Osteocyte (in vitro differentiated cells): Measurements from ENCODE around the gene LDLR. TPM values are rescaled to one million over a fixed set of nuclear protein-coding genes. Genes with fewer than 3 reads are reported as not detected.
"Not testable (repeated sequence)": the region's sequence is repeated elsewhere in the genome, so short reads cannot be mapped to it uniquely, and the experiment has no call there.

Source experiments
- DNase-seq: peaks from one replicate; pipeline ENCODE4 v3.0.0; 2021; ENCODE audit warnings: mixed read lengths; ENCODE audit not compliant: unreplicated experiment; ENCODE audit errors: extremely low spot score
- H3K27ac Mint-ChIP-seq: one replicate; pipeline ENCODE4 v1.8.0; 2021; ENCODE audit warnings: mild to moderate bottlenecking, mixed read lengths; ENCODE audit not compliant: unreplicated experiment
- H3K27me3 Mint-ChIP-seq: one replicate; pipeline ENCODE4 v1.8.0; 2021; ENCODE audit warnings: mixed read lengths; ENCODE audit not compliant: unreplicated experiment
- H3K36me3 Mint-ChIP-seq: one replicate; pipeline ENCODE4 v1.8.0; 2021; ENCODE audit warnings: mixed read lengths; ENCODE audit not compliant: unreplicated experiment
- H3K4me1 Mint-ChIP-seq: one replicate; pipeline ENCODE4 v1.8.0; 2021; ENCODE audit warnings: mixed read lengths; ENCODE audit not compliant: unreplicated experiment
- H3K4me3 Mint-ChIP-seq: one replicate; pipeline ENCODE4 v1.8.0; 2021; ENCODE audit warnings: mild to moderate bottlenecking, moderate library complexity, mixed read lengths; ENCODE audit not compliant: unreplicated experiment
- H3K9me3 Mint-ChIP-seq: one replicate; pipeline ENCODE4 v1.8.0; 2021; ENCODE audit warnings: mixed read lengths; ENCODE audit not compliant: unreplicated experiment
- CTCF ChIP-seq: fragments of 200-600 bp; sonication (generic); IDR thresholded peaks from 2 replicates; pipeline ENCODE4 v1.5.0; 2021; ENCODE audit warnings: antibody characterized with exemption, mild to moderate bottlenecking, moderate library complexity
- total RNA-seq: library from RNA; stranded (reverse); gene quantifications from 2 replicates; pipeline ENCODE4 v1.2.1, GENCODE V29; 2021

Gene LDLR
- total RNA-seq, 1 donor from 2014 or later: 96.9 TPM

DNA sequence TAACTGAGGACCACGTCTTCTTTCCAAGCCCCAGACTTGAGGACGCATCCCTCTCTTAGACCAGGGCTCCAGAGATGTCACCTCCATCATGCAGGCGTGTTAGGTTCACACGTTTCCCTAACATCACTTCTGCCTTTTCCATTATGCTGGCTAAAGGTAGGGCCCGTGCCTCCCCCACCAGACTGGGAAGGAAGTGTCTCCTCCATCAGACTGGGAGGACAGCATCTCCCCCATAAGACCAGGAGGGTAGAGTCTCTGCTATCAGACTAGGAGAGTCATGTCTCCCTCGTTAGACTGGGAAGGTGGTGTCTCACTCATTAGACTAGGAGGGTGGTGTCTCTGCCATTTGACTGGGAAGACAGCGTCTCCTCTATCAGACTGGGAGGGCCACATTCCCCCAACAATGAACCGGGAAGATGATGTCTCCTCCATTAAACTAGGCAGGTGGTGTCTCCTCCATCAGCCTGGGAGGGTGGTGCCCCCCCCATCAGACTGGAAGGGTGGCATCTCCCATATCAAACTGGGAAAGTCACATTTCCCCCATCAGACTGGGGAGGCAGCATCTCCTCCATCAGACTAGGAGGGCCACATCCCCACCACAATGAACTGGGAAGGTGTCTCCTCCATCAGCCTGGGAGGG, 84.4 kb downstream of the LDLR start:
- no peak overlapping the region for H3K27ac Mint-ChIP-seq
- H3K4me1 Mint-ChIP-seq: peaks cover 10% of the 10 kb centered on the region
- DNase-seq: no peak
- H3K9me3 Mint-ChIP-seq: no peaks in the 10 kb centered on the region
- peaks cover 48% of the 10 kb centered on the region for H3K36me3 Mint-ChIP-seq
- H3K27me3 Mint-ChIP-seq: no peaks in the 10 kb centered on the region
- TF ChIP-seq CTCF: no peak
- H3K4me3 Mint-ChIP-seq: no peak overlapping the region

DNA sequence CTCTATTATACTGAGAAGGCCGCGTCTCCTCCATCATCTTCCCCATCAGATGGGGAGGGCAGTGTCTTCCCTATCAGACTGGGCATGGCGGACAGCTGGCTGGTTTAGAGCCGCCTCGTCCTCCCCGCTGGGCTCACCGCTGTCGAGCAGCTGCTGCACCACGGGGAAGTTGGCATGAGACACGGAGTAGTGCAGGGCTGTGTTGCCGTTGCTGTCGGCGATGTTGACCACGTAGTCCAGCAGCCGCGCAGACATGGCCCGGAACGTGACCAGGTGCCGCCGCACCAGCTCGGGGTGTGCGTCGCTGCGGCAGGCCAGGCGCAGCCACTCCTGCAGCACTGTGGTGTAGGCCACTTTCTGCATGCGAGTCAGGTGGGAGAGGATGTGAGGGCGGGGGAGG, 85.1 kb downstream of the LDLR start:
- Mint-ChIP-seq H3K27me3 (no peaks in the 10 kb centered on the region), H3K9me3 (no peaks in the 10 kb centered on the region), H3K4me3 (no peak overlapping the region), H3K36me3 (peaks cover 45% of the 10 kb centered on the region), H3K4me1 (peaks cover 5% of the 10 kb centered on the region), H3K27ac (no peak overlapping the region)
- no peak for TF ChIP-seq CTCF
- DNase-seq: no peak

- no peak overlapping the region for H3K27ac Mint-ChIP-seq
- peaks cover 12% of the 10 kb centered on the region for H3K4me1 Mint-ChIP-seq
- H3K9me3 Mint-ChIP-seq: no peaks in the 10 kb centered on the region
- TF ChIP-seq CTCF: no peak
- DNase-seq: no peak
- H3K27me3 Mint-ChIP-seq: no peaks in the 10 kb centered on the region
- peaks cover 42% of the 10 kb centered on the region for H3K36me3 Mint-ChIP-seq
- no peak overlapping the region for H3K4me3 Mint-ChIP-seq
These were observed 86.7 kb downstream of the LDLR start for GRCh38 chr19:11175920-11176319.

- Mint-ChIP-seq H3K4me1 (peaks cover 17% of the 10 kb centered on the region), H3K27me3 (no peaks in the 10 kb centered on the region), H3K36me3 (peaks cover 46% of the 10 kb centered on the region), H3K27ac (no peak overlapping the region), H3K9me3 (no peaks in the 10 kb centered on the region), H3K4me3 (no peak overlapping the region)
- no peak for DNase-seq
- no peak for TF ChIP-seq CTCF
These were observed 87.4 kb downstream of the LDLR start for GRCh38 chr19:11176466-11177193.

DNA sequence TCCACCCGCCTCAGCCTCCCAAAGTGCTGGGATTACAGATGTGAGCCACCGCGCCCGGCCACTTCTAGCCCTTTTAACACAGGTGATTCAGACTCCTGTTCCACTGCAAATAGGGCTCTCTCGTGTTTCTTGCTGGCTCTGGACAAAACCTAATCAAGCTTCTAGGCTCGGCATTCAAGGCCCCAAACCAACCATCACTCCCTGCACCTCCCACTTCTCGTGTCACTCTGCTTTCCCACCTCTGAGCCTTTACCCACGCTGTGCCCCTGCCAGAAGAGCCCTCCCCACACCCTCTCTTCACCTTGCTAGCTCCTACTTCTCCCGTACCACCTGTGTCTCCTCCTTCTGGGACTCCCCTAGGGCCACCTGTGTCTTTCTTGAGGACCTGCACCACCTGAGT, 88.3 kb downstream of the LDLR start:
- no peak for DNase-seq
- peaks cover 17% of the 10 kb centered on the region for H3K4me1 Mint-ChIP-seq
- H3K4me3 Mint-ChIP-seq: no peak overlapping the region
- H3K27me3 Mint-ChIP-seq: no peaks in the 10 kb centered on the region
- no peaks in the 10 kb centered on the region for H3K9me3 Mint-ChIP-seq
- H3K27ac Mint-ChIP-seq: no peak overlapping the region
- no peak for TF ChIP-seq CTCF
- H3K36me3 Mint-ChIP-seq: peaks cover 44% of the 10 kb centered on the region

DNA sequence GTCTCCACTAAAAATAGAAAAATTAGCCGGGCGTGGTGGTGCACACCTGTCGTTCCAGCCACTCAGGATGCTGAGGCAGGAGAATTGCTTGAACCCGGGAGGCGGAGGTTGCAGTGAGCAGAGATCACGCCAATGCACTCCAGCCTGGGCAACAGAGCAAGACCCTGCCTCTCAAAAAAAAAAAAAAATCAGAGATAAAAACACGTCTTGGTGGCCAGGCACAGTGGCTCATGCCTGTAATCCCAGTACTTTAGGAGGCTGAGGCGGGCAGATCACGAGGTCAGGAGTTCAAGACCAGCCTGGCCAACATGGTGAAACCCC, 89.8 kb downstream of the LDLR start:
- not testable (repeated sequence) for H3K9me3 Mint-ChIP-seq, H3K27me3 Mint-ChIP-seq, DNase-seq, H3K4me3 Mint-ChIP-seq
- peak overlapping the region; percentile 34 for H3K27ac Mint-ChIP-seq
- peaks cover 41% of the 10 kb centered on the region for H3K36me3 Mint-ChIP-seq
- H3K4me1 Mint-ChIP-seq: peaks cover 20% of the 10 kb centered on the region
